GM20431 (cell line): ENCODE data around the gene FAM181A.

Experiments used
- in situ Hi-C: fragments of 300-500 bp; cut with MseI, MboI; formaldehyde crosslinking; loops from one replicate; pipeline ENCODE4 v1.15.0; 2020; ENCODE audit warnings: low sequenced_read_pairs; ENCODE audit not compliant: unreplicated experiment

FAM181A gene

GRCh38 chr14:93959239-93960107 lies 32.3 kb downstream of the FAM181A start:
- in situ Hi-C loops, result no loop called here

- in situ Hi-C loops, result no loop called here
Observed at GRCh38 chr14:93960108-93960475, 32.9 kb downstream of the FAM181A start.

GRCh38 chr14:93960774-93961438 lies 33.8 kb downstream of the FAM181A start:
- in situ Hi-C loops, result no loop called here

GRCh38 chr14:93961620-93962019 lies 34.5 kb downstream of the FAM181A start:
- in situ Hi-C loops, result no loop called here

GRCh38 chr14:93962701-93963601 lies 35.8 kb downstream of the FAM181A start:
- in situ Hi-C loops, result no loop called here

- in situ Hi-C loops, result no loop called here
Observed at GRCh38 chr14:93963692-93964091, 36.5 kb downstream of the FAM181A start.

- in situ Hi-C loops, result no loop called here
Observed at GRCh38 chr14:93964281-93964680, 37.1 kb downstream of the FAM181A start.

- in situ Hi-C loops, result no loop called here
Observed at GRCh38 chr14:93964820-93965286, 37.7 kb downstream of the FAM181A start.

- in situ Hi-C loops, result no loop called here
Observed at GRCh38 chr14:93965287-93965821, 38.2 kb downstream of the FAM181A start.

GRCh38 chr14:93965946-93966474 lies 38.9 kb downstream of the FAM181A start:
- in situ Hi-C loops, result no loop called here

GRCh38 chr14:93967637-93968250 lies 40.6 kb downstream of the FAM181A start:
- in situ Hi-C loops, result no loop called here

GRCh38 chr14:93969082-93969828 lies 42.1 kb downstream of the FAM181A start:
- in situ Hi-C loops, result no loop called here

- in situ Hi-C loops, result no loop called here
Observed at GRCh38 chr14:93970585-93970964, 43.4 kb downstream of the FAM181A start.

- in situ Hi-C loops, result no loop called here
Observed at GRCh38 chr14:93970965-93971634, 44.0 kb downstream of the FAM181A start.

- in situ Hi-C loops, result no loop called here
Observed at GRCh38 chr14:93971635-93972027, 44.5 kb downstream of the FAM181A start.

GRCh38 chr14:93972618-93973205 lies 45.6 kb downstream of the FAM181A start:
- in situ Hi-C loops, result no loop called here

- in situ Hi-C loops, result no loop called here
Observed at GRCh38 chr14:93973607-93974006, 46.5 kb downstream of the FAM181A start.

- in situ Hi-C loops, result no loop called here
Observed at GRCh38 chr14:93974299-93974698, 47.2 kb downstream of the FAM181A start.
